ENCODE measurements around the gene CDC23.
A peak's percentile ranks its signal among the peaks of the same experiment; 100 is the strongest.
"Not testable (repeated sequence)": the region's sequence is repeated elsewhere in the genome, so short reads cannot be mapped to it uniquely, and the experiment has no call there.

The CDC23 gene

GRCh38 chr5:138213161-138214029, at the start of gene CDC23:
Gene CDC23 (minus strand): TSS chr5:138213323. CDS start chr5:138213312, 11 bp downstream.
- no peak for TF ChIP-seq CTCF (IDR thresholded peaks at IDR 0.05; ENCODE audit: control extremely low read depth, extremely low read depth, low read depth, missing control alignments)
- peak; percentile 98 for DNase-seq (ENCODE audit: extremely low spot score)
- CTCF ChIA-PET, result interaction anchor here (1.5 to 3.3 kb wide), 7 partner anchors 10 to 237 kb away, joined by 3 to 16 read pairs (median 5); partner anchors contain the start of genes KDM3B and KIF20A

GRCh38 chr5:138258704-138259292, 45.7 kb upstream of the CDC23 start:
- no peak for TF ChIP-seq CTCF (IDR thresholded peaks at IDR 0.05; ENCODE audit: control extremely low read depth, extremely low read depth, low read depth, missing control alignments)
- CTCF ChIA-PET, result interaction anchor here (1.2 to 1.5 kb wide), 2 partner anchors 14 to 94 kb away, joined by 3 to 4 read pairs; partner anchors contain the start of gene KDM3B
- POLR2A ChIA-PET, result no interaction called here
- no peak for DNase-seq (ENCODE audit: extremely low spot score)

More at GRCh38 chr5:138213161-138214029, at the start of gene CDC23:
- POLR2A ChIA-PET, result interaction anchor here (1.0 kb wide), 1 partner anchor 27 kb away, joined by 4 read pairs; no protein-coding TSS in a partner anchor

- DNase-seq (ENCODE audit: extremely low spot score), result no peak
- CTCF ChIA-PET, result no interaction called here
- TF ChIP-seq CTCF (IDR thresholded peaks at IDR 0.05; ENCODE audit: control extremely low read depth, extremely low read depth, low read depth, missing control alignments), result no peak
- POLR2A ChIA-PET, result no interaction called here
Measured at GRCh38 chr5:138257583-138257982, 44.5 kb upstream of the CDC23 start.

- ChIA-PET CTCF (interaction anchor here (0.8 to 1.9 kb wide), 8 partner anchors 9 to 96 kb away, joined by 3 to 5 read pairs (median 4); no protein-coding TSS in a partner anchor), POLR2A (no interaction called here)
- no peak for TF ChIP-seq CTCF (IDR thresholded peaks at IDR 0.05; ENCODE audit: control extremely low read depth, extremely low read depth, low read depth, missing control alignments)
- peak; percentile 47 for DNase-seq (ENCODE audit: extremely low spot score)
Measured at GRCh38 chr5:138252944-138253343, 39.8 kb upstream of the CDC23 start.

- POLR2A ChIA-PET; DNase-seq (ENCODE audit: extremely low spot score): not testable (repeated sequence)
- CTCF ChIA-PET, result interaction anchor here (0.8 kb wide), 1 partner anchor 17 kb away, joined by 3 read pairs; no protein-coding TSS in a partner anchor
Measured at GRCh38 chr5:138247800-138248199, 34.7 kb upstream of the CDC23 start.

- no peak for TF ChIP-seq CTCF (IDR thresholded peaks at IDR 0.05; ENCODE audit: control extremely low read depth, extremely low read depth, low read depth, missing control alignments)
- POLR2A ChIA-PET, result interaction anchor here (0.7 kb wide), 1 partner anchor 462 kb away, joined by 7 read pairs; no protein-coding TSS in a partner anchor
- no peak for DNase-seq (ENCODE audit: extremely low spot score)
- CTCF ChIA-PET, result interaction anchor here (1.0 to 1.4 kb wide), 3 partner anchors 11 to 23 kb away, joined by 3 read pairs; no protein-coding TSS in a partner anchor
Measured at GRCh38 chr5:138246822-138247221, 33.7 kb upstream of the CDC23 start.
